TTC549 (cell line): ENCODE data around the gene MIER2.
"Not testable (repeated sequence)": the region's sequence is repeated elsewhere in the genome, so short reads cannot be mapped to it uniquely, and the experiment has no call there.

ENCODE experiments used
- FAIRE-seq: peaks from 2 replicates; lab custom pipeline; 2012; peaks lifted over from hg19 to GRCh38; lab: Jason Lieb, UNC

The MIER2 gene

DNA sequence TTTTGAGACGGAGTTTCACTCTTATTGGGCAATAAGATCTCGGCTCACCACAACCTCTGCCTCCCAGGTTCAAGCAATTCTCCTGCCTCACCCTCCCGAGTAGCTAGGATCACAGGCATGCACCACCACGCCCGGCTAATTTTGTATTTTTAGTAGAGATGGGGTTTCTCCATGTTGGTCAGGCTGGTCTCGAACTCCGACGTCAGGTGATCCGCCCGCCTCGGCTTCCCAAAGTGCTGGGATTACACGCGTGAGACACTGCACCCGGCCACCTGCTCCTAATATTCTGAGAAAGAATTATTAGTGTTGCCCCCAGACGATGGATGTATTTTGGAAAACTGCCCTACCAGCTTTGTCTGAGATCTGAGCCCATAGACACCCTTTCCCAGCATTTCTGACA is 10.9 kb upstream of the MIER2 start:
- FAIRE-seq, result not testable (repeated sequence)

DNA sequence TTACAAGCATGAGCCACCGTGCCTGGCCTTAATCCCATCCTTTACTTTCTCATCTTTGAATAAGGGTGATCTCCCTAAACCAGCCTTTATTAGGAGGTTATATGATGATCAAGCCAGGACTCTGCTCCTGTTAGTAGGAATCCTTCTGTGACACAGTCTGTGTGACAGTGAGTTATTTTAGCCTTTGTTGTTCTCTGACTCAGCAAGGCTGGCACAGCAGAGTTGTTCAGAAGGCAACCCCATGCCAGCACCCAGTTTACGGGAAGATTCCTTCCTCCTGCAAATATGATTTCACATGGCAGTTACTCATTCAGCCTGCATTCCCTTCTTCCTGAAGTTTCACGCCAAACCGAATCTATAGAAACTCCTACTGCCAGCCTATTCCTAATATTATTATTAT is 10.5 kb upstream of the MIER2 start:
- FAIRE-seq, result no peak

DNA sequence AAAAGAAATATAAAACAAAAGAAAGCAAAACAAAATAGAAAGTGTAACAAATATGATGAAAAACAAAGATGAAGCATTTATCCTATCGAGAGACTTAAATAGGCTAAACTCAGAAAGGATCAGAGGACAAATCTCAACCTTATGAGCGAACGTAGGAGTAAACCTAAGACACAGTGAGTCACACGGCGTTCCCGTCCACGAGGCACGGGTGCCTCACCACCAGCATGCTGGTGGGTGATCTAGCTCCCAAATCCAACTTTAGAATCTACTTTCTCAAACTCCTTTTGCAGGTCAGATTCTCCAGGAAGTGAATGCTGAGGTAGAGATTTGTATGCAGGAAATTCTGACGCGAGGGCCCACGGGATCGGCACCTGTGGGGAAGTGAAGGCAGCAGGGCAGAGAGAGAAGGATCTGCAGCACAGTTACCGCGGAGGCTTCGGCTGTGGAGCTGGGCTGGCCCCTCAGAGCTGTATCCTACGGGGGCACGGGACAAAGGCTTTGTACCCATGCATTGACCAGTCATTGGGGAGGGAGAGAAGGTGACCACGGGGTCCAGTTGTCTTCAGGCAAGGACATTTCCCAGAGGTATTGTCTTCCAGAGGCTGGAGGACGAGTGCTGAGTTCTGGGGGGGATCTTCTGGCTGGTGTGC is 7.5 kb upstream of the MIER2 start:
- FAIRE-seq, result no peak

DNA sequence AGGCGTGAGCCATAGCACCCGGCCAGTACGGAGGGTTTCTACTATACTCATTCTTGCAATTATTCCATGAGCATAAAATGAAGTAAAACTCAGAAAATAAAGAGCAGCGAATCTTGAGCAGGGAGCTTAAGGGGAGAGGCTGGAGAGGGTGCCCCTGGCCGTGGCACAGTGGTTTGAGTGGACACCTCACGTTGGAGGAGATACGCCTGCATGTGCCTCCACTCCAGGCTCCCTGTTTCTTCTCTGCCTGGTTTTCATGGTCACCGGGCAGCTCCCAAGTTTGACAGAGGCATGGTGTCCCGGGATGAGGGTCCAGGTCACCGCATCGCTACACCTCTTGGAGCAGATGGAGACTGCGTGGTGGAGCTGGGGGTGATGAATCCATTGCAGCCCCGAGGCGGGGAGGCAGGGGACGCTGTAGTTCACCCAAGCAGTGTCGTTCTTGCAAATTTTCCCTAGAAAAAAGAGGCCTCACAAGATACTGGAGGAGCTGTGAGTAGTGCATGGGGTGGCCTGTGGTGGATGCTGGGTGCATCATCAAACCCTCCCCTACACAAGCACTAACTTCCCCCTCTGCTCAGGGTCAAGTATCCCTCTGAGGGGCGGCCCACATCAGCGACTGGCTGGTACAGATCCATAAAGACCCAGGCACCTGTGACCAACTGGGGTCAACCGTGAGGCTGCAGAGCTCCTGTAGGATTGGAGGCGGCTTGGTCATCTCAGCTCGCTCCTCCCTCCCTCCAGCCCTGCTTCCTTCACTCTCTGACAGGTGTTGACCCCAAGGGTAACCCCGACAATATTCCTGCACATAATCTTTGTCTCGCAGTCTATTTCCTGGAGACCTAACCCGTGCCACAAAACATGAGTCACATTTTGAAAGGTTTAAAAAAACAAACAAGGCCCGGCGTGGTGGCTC is 3.6 kb upstream of the MIER2 start:
- no peak for FAIRE-seq

DNA sequence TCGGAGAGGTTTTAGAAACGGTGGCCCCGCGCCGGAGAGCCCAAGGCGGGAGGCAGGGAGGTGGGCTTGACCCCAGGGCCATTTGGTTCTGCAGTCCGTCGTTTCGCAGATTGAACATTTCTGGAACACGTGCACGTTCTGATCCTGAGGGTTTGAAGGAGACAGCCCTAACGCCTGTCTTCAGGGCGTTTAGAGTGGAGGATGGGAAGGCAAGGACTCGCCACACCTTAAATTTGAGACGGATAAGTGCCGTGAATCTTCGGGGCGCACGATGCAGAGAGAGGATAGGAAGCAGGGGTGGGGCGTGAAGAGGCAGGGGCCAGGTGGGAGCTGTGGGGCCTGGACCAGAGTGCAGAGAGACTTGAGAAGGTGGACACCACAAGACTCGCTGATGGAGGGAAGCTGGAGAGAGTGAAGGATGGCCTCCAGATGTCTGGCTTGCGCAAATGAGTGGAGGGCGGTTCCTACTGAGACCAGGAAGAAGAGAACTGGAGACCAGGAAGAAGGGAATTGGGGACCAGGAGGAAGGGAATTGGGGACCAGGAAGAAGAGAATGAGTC is 804 bp upstream of the MIER2 start:
- no peak for FAIRE-seq

DNA sequence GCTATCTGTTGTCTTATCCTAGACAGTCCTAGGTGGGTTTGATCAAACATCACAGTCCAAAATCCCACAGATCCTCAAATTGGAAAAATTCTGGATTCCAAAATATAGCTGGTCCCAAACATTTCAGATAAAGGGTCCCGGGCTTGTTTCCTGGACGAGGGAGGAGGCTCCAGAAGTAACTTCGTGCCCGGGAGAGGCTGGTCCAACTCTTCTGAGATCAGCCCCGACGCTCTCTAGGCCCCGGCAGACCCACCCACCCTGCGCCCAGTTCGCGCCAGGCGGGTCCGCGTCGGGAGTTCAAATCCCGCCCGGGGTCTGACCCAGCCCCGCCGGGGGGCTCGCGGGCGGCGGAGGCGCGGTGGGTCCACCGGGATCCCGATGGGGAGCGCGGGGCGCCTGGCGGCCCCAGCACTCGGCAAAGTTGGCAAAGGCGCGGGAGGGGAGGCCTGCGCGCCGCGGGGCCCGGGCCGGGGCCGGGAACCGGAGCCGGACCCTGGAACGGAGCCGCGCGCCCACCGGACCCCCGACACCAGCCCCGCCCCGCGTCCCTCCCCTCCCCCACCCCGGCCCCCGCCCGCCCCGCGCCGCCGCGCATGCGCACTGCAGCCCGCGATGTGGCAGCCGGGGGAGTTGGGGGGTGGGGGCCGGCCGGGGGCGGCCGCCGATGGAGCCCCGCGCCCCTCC is 513 bp downstream of the MIER2 start:
- FAIRE-seq, result no peak

DNA sequence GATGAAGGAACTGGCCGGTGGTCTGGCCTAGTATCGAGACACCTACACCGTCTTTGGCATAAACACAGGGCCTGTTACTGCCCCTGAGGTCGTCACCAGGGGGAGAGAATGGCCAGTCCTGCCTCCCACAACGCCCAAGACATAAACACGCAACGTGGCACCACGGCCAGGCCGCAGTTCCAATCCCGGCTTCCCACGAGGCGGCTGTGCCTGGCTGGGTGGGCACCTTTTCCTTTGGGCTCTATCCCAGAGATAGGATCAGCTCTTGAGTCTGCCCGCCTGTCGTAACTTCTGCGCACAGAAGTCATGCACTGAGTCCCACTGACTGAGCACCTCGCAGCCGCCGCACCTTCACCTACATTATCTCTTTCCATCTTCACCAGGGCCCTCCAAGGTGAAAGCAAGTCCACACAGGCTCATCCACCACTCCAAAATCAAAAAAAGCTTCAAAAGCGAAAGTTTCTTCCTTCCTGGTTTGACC is 1.1 kb downstream of the MIER2 start:
- FAIRE-seq, result no peak

DNA sequence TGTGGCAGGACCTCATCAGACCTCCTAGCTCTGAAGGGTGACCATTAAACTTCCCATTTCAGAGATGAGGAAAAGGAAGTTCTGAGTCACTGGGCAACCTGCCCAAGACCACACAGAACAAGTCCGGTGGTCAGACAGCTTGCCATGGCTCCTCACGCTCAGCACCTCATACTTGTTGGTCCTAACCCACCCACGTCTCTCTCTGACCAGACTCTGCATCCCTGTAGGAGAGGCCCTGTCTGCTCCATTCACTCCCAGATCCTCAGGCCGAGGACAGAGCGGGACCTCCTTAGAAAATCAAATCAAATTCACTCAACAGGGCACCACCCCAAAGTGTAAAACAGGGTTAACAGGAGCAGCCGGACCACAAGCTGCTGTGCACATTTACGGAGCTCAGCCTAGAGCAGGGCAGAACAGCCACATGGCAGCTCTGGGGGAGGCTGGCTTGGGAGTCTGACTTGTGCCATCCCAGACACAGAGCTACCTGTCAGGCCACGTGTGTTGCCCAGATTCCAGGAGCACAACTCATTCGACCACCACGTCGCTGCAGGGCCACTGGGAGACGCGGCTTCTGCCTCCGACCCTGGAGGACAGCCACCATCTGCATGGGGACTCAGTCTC is 1.7 kb downstream of the MIER2 start:
- no peak for FAIRE-seq

DNA sequence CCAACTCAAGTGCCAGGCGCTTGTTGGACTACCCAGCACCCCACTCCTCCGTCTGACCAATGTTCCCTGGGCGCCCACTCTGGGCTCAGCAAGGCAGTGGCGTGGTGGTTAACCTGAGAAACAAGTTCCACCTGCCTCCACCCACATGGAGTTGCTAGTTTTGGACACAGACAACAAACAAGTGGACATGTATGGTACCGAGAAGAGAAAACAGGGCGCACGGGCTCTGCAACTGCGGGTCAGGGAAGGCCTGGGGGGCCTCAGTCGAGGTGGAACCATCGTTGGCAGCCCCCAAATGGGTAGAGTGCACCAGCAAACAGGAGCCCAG is 2.5 kb downstream of the MIER2 start:
- no peak for FAIRE-seq

DNA sequence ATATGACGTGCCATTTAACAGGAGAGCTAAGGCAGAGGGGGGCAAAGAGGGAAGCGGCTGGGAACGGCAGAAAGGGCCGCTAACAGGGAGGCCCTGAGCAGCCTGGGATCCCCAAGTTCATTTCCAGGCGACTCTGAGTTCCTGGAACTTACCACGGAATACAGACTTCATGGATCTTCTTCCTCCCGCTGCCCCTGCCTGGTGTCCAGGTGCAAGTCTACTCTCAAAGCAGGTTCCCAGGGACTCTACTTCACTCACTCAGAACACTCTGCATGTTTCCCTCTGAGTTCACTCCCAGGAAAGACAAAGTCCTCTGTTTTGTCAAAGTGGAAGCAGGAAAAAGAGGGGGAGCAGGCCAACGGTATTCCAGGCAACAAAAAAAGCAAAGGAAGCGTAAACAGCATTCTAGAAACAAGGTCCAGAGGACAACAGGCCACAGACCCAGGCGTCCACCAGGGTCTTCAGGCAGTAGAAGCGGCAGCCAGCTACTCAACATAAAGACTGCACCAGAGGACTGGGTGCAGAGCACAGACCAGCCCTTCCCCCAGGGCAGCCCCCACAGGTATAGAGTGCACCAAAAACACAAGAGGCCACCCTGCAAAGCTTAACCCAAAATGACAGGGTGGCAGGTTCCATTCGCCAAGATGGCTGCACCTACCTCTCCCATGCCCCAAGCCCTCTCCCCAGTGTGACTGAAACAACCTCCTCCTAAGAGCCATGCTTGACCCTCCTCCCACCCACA is 3.0 kb downstream of the MIER2 start:
- FAIRE-seq, result no peak

DNA sequence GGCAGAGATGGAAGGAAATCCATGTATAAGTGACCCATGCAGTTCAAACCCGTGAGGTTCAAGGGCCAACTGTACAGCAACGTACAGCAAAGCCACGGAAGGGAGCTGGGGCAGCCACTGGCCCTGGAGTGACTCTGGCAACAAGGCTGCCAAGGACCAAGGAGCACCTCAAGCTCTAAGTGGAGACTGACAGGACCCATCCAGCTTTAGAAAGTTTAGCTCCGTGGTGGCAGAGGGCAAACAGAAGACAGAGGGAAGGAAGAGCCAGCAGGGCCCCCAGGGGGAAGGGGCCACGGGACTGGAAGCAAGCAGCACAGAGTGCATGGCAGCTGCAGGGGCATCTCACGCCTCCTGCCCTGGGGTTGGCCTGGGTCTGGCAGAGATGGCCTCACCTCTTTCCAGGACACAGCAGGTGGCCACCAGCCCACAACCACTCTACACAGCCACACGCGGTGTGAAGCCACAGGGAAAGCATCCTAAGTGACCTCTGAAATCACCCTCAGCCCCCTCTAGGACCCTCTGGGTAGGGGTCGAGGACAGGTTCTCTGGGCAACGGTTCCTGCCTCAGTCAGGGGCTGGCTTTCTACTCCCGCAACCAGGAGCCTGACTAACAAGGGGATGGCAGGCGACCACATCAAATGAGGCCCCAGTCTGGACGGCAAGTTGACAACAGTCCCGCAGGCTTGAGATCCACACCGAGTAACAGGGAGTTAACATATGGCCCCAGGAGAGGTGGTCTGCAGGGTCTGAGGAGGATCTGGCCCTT is 3.8 kb downstream of the MIER2 start:
- FAIRE-seq, result no peak

DNA sequence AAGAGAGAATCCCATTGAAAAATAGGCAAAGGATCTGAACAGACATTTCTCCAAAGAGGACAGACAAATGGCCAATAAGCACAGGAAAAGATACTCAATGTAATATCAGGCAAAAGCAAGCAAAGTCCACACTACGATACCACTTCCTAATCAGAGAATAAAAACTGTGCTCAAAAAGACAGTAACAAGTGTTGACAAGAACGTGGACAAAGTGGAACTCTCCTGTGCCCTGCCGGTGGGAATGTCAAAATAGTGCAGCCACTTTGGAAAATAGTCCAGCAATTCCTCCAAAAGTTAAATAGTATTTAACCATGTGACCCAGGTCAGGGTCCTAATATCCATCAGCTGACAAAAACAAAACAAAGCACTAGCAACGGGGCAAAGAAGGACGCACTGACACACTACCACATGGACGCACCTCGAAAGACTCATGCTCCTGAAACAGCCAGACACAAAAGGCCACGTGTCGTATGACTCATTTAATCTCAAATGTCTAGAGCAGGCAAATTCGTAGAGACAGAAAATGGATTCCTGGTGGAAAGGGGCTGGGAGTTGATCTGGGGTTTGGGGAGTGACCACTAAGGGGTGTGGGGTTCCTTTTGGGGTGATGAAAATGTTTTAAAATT is 5.2 kb downstream of the MIER2 start:
- no peak for FAIRE-seq

DNA sequence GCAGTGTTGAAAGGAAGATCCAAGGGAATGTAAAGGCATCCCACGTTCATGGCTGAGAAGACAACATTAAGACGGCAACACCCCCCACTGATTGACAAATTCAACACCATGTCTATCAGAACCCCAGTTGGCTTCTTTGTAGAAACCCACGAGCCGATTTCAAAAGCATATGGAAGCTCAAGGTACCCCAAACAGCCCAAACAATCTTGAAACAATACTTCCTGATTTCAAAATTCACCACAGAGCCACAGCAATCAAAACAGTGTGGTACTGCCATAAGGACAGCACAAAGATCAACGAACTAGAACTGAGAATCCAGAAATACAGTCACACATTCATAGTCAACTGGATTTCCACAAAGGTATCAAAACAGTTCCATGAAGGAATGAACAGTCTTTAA is 6.2 kb downstream of the MIER2 start:
- FAIRE-seq, result no peak

DNA sequence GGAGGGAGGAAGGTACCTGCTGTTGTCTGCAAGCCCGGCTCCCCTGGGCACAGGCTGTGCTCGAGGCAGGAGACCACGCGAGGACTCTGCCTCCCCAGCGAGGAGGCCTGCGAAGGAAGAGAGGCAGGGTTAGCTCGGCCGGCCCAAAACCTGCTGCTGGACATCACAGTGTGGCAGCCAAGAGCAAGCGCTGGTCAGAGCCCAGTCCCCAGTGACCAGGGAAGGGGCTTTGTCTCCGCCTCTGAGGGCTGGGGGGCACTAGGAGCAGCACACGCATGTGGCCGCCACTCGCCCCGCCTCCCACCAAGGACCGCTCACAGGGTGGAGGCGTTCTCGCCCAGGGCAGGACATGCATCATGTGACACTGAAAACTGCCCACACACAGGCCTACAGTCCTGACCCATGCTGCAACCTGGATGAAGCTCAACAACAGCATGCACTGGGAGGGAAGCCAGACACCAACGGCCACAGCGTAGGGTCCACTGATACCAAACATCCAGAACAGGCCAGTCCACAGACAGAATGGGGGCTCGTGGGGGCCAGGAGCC is 8.5 kb downstream of the MIER2 start:
- no peak for FAIRE-seq

DNA sequence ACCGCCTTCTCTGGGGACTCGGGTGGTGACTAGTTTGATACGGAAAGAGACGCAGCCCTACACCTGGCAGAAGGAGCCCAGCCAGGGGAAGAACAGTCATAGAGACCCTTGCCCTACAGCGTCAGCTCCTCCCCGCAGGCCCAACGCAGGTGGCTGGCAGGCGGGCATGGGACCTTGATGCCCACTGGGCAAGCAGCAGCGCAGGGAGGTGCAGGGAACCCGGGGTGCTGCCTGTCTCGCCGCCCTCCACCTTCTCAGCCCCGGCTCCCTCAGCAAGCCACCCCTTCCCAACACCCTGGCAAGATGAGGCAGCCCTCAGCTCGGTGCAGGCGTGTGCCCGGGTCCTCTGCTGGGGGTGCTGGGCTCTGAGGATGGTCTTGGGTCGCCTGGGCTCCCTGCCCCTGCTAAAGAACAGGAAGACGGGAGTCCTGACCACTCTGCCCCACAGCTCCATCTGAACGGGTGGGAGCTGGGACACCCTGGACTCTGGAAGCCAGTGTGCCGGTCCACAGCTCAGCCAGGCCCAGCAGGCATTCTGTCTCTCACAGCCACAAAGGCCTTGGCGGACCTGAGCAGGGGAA is 9.0 kb downstream of the MIER2 start:
- FAIRE-seq, result no peak

DNA sequence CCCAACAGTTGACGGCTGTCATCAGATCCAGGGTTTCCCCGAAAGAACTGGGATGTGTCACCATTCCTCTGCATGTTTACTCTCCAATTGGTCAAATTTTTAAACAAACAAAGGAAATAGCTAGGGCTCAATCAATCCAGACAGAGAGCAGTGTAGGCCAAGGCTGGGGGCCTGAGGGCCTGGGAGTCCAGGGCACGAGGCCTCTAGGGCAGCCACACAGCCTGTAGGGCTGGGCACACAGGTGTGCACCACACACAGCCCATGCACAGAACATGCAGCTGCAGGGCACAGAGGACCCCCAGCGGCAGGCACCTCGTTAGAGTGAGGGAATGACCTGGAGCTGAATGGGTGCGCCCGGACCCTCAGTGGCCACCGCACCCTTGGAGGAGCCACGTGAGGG is 9.5 kb downstream of the MIER2 start:
- FAIRE-seq, result no peak

DNA sequence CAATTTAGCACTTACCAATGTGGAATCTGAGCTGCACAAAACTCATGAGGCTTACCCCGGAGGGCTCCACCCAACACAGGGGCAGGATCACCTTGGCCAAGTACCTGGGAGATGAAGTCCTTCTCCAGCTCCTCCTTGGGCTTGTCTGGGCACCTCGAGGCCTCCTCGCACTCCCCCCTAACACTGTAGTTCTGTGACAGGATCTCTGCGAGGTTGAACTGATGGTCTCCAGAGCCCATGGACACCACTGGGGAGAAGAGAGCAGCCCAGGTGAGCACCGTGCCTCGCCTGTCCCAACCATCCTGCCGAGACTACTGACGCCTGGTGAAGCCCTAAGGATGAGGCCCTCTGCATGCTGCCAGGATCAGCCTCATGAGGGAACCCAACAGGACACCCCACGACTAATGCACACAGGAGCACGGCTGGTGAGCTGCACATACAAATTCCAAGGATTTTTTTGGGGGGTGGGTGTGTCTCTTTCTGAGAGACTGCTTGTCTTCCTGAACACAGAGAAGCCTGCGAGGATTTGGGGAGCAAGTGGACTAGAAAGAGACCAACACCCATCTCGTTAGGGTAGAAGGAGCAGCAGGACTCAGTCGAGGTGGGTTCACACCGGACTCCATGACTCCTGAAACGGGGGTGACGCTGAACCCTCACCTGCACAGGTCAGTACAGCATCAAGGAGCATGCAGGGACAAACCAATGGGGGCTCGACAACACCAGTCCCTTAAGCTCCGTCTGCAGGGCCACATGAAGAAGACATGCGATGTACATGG is 10.1 kb downstream of the MIER2 start:
- FAIRE-seq, result no peak

DNA sequence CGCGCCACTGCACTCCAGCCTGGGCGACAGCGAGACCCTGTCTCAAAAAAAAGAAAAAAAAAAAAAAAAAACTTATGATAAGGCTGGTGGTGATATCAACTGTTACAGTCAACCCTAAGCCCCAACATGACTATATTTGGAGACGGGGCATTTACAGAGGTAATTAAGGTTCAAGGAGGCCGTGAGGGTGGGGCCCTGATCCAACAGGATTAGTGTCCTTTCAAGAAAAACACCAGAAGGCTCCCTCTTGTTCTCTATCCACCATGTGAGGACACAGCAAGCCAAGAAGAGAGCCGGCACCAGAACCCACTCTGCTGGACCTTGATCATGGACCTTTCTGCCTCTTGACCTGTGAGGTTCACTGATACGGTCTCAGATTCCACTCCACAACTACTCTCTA is 14.1 kb downstream of the MIER2 start:
- FAIRE-seq, result no peak

DNA sequence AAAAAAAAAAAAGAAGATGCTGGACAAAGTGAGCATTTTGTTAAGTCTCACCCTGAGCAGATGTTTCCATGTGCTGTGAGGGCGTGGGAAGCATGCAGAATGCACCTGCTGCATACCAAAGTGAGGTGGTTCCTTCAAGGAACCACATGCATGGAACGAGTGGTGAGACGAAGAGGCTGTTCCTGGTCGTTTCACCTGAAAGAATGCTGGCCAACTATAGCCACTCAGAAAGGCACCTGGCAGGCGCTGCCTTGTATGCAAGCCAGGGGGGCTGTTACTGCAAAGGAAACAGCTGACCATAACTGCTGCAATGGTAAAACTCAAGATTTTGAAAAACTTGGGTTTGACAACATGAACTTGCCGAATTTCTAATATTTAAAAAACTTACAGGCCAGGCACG is 14.7 kb downstream of the MIER2 start:
- no peak for FAIRE-seq
